Dedifferentiated amniotic fluid mesenchymal stem cell (primary cell): Measurements from ENCODE around the gene SMOC1.

Experiments used
- DNase-seq: peaks from one replicate; pipeline ENCODE4 v3.0.0-alpha.2; 2016; ENCODE audit errors: extremely low spot score

SMOC1 gene

DNA sequence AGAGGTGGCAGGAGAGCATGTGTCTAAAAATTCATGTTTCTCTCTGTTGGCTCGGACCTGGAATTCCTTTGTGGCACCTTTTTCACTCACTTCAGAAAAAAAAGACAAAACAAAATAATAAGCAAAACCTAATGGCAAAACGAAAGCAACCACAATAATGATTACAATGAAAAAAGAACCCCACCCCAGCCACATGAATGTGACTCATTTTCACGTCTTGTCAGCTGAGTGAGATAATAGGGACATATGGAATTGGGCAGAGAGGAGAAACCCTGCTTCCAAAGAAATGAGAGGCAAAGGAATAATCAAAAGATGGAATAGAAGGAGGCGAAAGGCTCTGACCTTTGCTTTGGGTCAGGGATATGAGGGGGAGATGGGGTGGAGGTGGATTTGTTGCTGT, 166.1 kb downstream of the SMOC1 start:
- no peak for DNase-seq

DNA sequence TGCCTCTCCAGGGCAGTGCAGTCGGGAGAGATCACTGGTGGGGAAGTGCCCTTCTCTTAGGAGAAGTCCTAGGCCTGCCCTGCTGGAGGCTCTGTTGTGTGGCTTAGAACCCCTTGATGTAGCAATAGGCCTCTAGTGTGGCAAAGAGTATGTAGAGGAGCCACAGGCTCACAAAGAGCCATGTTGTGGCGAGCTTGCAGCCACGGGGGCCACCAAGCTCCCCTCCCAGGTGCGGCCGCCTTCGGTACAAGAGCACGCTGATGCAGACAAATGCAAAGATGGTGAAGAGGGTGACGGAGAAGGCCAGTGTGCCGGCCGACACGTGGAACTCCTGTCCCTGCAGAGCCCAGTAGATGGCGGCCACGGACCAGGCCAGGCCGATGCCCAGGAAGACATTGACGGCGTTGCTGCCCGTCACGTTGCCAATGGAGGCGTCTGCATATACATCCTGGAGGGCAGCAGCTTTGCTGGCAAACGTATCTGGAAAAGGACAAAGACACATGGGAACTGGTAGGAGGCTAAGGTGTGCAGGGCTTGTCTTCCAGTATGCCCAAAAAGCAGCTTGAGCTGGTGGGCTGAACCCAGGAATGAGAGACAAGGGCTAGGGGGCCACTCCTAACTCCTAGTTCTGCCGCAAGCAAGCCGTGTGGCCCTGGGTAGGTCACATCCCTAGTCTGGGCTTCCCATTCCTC, 166.8 kb downstream of the SMOC1 start:
- DNase-seq, result no peak

DNA sequence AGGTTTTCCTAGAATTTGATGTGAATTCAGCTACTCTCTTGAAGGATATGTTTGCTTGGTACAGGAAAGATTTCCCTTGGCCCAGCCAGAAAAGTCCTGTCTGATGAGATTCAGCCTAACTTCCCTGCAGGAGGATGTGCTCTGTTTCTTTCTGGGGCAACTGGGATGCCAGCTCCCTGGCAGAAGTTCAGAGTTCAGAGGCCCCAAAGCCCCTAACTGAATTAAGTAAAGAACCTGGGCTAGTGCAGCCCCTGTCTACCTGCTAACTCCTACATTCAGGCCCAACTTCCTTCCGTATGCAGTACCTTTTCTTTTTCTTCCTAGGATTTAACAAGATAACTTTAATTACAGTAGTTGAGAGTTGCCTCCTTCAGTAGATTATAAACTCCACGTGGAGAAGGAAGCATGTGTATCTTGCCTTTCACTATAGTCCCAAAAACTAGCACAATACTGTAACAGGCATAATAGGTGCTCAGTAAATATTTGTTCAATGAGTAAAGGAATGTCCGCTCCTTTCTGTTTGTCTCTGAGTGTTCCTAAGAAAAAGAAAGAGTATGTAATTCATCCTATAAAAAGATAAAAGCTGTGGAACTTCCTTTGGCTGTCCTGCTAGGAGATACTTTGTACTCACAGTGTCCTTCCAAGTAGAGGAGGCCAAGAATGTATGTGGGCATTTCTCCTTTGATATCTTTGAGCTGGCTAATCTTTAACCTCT, 168.5 kb downstream of the SMOC1 start:
- DNase-seq, result no peak

DNA sequence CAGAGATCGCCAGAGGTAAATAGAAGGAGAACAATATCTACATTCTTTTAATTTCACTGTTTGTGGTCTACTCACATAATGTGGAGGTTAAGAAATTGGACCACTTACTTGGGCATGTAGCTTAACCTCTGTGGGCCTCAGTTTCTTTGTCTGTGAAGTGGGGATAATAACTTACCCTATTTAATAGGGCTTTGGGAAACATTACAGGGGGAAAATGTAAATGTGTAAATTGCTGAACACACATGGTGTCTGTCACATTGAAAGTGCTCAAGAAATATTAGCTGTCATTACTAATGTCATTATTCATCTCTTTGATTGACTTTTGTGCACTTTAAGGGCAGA, 169.1 kb downstream of the SMOC1 start:
- DNase-seq, result no peak

DNA sequence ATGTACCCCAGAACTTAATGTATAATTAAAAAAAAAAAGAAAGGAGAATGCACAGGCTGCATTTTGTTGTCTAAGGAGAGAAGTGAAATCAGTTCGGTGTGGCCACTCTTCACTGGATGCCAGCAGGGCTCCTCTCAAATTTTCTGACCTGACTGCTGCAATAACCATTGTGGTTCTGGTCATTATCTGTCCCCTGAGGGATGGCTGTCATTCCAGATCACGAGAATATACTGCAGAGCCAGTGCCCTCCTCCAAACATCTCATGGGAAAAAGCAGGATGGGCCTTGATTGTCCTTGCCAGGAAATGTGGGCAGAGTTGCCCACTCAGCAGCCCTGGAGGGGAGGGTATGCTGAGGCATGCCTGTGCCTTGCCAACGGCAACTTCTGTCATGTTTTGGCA, 170.4 kb downstream of the SMOC1 start:
- DNase-seq, result no peak

DNA sequence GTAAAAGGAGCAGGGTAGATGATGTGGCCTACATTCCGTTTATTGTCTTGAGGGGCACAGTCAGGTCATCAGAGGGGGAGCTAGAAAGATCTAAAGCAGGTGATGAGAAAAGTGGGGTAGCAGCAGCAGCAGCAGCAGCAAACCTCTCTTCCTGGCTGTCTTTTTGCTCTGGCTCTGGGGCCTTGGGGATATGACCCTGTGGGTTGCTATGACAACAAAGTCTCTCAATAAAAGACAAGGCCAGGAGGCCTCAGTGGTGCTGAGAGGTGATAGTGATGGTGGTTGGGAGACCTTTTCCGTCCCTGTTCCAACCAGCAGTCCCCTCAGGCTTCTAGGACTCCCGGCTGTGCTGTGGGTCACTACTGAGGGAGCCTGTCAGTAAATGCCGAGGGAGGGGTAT, 170.9 kb downstream of the SMOC1 start:
- no peak for DNase-seq

DNA sequence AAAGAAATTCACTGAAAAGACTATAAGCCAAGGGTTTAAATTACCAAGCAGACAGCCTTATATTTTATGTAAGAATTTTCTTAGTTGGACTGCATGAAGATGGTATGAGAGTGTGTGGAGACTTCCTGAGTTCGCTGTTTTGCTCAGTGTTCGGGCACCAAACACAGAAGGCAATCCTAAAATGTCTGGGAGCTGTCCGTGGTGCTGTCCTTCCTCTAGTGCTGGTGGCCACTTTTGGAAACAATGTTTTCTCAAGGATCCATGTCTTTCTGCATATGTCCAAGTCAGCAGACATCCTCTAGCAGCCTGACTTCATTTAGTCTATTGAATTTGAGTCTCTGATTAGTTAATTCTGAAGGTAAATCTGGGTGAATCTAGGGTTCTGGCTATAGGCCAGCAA, 173.8 kb downstream of the SMOC1 start:
- no peak for DNase-seq

DNA sequence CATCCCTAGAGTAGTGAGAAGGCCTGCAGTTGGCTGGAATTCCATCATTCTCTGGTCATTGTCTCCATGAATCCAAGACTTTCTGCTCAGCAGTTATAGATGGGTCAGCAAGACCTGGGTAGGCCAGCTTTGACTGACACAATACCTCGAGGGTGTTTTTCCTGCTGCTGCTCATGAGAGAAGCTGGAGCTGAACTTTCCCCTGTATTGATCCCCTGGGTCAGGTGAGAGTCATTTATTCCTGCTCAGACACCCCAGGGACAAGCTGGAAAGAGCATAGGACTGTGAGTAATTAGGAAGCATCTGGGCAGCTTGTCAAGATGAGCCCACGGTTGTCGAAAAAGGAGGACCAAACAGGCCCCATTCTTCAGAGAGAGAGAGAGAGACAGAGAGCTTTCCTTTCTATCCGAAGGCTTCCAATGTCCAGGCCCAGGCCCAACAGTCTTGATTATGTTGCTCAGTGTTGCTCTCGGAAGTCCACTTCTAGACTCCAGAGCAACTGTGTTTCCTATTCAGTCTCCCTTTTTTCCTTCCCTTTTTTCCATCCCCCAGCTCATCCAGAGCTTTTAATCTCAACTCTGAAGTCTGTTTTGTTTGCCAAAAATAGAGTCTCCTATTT, 178.4 kb downstream of the SMOC1 start:
- no peak for DNase-seq

DNA sequence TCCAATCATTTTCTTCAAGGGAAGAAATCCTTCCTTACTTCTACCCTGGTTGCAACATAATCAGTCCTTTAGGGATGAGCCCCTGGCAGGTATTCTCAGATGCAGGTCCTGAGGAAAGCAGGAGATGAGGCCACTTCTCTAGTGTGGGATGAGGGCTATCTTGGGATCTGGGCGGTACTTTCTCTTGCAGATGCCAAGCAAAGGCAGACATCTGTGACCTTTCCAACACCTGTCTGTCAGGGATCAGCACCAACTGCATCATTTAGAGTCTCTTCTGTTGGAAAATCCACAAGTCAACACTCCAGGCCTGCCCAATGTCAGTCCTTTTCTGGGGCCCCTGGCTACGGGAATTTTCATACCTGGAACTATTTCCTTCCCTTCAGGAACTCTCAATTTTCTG, 180.3 kb downstream of the SMOC1 start:
- no peak for DNase-seq

DNA sequence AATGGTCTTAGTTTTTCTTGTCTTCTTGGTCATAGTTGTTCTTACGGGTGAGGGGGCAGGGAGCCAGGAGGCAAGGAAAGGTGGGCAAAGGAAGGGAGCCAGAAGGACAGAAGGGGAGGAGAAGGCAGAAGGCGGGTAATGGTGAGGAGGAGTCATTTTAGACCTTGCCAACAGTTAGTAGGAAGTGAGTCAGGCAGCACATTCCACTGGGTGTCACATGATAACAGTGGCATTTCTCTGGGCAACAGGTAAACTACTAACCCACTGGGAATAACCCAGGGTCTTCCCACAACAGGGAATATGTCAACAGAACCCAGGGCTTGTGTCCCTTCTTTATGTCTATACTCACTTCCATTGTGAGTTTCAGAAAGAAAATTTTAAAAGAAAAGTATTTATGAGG, 181.9 kb downstream of the SMOC1 start:
- no peak for DNase-seq

DNA sequence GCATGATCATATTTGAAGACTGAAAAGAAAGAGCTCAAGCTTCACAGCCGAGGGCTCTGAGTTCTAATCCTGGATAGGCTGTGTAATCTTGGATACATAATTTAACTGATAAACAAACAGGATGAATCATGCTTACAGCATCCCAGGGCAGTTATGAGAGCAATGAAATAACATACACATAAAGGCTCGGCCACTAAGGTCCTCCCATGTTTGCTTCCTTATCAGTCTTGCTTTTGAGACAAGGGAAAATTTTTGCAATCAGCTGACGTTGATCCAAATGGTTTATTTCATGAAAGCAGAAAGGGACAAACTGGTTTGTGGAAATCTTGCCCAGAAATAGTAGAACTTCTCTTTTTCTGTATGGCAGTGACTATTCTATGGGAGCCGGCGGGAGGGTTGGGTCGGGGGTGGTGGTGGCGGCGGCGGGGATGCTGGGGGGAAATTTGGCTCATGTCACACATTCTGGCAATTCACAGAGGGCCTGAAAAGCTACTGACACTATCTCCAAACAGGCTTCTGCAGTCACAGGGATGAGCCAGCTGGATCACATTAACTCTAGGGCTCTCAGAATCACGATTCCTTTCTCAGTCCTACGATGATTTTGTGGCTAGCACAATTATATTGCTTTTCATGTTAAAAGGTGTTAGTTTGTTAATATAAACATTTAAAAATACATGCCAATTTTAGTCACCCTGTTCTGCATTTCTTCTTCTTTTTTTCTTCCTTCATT, 185.1 kb downstream of the SMOC1 start:
- no peak for DNase-seq

DNA sequence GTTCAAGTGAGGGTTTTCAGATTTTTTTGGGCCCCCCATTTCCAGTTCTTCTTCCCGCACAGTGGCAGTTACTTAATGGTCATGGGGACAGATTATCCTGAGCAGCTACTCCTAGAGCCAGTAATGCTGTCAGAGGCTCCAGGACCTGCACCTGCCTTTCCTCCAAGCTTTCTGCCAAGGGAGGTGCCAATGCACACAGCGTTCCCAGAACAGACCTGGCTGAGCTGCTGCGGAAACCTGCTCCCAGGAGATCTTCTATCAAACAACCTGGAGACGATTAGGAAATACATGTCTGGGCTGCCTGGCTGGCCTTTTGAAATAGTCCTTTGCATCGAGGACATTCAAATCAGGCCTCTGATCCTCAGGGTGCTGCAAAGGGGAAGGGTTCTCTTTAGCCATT, 188.6 kb downstream of the SMOC1 start:
- no peak for DNase-seq

DNA sequence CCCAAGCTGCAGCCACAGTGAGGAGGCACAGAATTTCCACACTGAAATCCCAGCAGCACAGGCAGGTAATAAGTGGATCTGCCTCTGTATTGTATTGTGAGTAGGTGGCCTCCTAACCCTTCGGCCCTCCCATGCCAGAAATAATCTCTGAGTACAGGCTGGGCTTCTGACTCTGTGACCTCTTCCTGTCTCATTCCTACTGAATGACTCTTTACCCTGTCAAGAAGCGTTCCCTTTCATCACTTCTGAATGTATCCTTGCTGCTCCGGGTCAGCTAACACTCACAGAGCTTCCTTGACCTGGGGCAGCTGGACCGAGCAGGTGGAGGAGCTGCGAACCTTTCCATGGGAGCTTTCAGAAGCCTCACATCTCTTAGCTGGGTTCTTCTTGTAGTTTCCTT, 190.0 kb downstream of the SMOC1 start:
- no peak for DNase-seq

DNA sequence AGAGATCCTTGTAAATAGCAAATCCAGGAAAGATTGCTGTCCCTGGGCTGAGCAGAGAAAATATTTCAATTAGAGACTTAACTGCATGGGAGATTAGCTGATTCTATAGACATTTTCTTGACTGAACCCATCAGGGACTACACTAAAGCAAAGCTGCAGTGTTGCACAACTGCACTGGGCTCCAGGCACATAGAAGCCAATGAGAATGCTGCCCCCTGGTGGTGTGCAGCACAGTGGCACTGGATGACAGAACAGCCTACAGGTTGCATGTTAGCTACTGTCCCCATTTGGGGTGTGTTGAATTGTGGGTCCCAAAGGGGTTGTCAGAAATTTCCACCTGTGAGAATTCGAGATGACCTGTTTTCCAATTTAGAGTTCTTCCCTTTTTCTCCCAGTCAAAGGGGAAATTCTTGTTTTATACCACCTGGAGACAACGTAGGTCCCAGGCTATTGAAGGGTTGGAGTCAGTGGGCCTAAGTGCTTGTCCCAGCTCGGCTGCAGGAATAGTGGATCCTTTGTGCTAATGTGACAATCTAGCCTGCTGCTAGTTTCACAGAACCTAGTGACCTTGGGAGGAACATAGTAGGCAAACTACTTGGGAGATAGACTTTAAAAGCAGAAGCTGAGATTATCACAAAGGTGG, 194.8 kb downstream of the SMOC1 start:
- DNase-seq, result no peak

DNA sequence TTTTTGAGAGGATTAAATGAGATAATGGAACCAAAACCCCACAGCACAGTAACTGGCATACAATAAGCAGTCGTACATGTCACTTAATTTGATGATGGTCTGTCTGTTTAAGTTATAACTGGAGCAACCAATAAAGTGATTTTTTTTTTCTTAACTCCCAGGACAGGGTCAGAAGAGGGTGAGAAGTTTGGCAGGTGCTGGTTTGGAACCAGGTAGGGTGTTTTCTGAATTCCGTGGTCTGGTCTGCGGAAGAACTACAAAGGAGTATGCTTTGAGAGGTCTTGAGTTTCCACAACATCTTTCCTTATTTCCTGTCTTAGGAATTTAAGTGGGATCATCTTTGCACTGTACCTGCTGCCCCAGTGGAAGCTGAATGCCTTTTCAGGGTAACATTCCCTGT, 197.8 kb downstream of the SMOC1 start:
- DNase-seq, result no peak

DNA sequence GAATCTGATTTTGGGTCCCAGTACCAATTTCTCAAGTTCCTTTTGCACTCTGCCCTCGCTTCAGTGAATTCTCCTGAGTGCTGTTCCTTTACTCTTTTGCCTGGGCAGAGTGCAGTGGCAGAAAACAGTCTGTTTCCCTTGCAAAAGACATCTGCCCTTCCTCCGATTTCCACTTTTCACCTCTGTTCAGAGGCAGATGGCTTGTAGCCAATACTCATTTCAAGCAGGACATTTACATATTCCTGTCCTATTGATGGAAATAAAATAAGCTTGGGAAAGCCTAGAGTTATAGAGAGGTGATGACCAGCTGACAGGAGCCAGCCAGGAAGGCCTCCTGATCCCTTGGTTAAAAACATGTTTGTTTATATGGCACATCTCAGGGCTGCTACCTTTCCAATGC, 198.5 kb downstream of the SMOC1 start:
- DNase-seq, result no peak

DNA sequence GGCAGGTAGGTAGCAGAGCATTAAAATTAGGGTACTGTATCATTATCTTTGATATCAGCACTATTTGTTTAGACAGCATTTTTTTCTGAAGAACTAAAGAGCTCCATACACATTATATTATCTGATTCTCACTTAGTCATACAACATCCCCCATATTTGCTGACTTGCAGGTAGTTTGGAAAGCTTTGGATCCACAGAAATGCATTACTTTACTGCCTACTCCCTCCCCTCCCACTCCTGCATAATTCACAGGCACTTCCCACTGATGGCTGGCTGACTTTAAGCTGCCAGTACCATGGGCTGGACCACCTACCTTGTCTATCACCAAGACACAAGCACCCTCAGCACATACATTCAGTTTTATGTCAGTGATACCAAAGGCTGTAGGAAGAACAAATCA, 199.1 kb downstream of the SMOC1 start:
- no peak for DNase-seq

DNA sequence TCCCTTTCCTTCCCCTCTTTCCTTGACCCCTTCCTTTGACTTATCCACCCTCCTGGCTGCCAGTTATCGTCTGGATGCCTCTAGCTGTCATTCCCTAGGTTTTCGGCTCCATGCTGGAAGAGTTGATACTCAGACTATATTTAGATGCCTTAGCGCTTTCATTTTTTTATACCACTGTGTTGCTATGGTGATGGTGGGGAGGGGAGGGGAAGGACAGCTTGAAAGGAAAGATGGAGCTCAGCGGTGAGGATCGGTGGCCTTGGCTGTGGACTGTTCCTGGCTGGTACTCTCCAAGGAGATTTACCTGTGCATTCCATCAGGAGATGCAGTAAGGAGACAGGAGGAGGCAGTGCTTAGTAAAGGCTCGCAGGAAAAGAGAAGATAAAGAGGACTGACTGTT, 200.9 kb downstream of the SMOC1 start:
- DNase-seq, result no peak
